Natural killer cell treated with Interleukin-12 subunit alpha and Interleukin-12 subunit beta and Interleukin-15 and Interleukin-18, amount 100 ng/mL, for 72 hours (primary cell): ENCODE data around the gene RALA. TPM values are rescaled to one million over a fixed set of nuclear protein-coding genes. Genes with fewer than 3 reads are reported as not detected.
"Not testable (repeated sequence)": the region's sequence is repeated elsewhere in the genome, so short reads cannot be mapped to it uniquely, and the experiment has no call there.

Source experiments
- ATAC-seq, 2 donors: fragments of 150-1000 bp; cut with Tn5 transposase in 1 of 2; sonication (Bioruptor Pico), chemical (Tn5 transposase) in 1 of 2; 2 replicates each; pipeline ENCODE4 v1.10.0; 2021
- DNase-seq: peaks from one replicate; pipeline ENCODE4 v3.0.0; 2022; ENCODE audit warnings: low spot score
- H3K27ac Mint-ChIP-seq, 2 donors: 1 replicate in 1 of 2; 2 replicates in 1 of 2; pipeline ENCODE4 v1.8.0; 2022; ENCODE audit warnings: mixed read lengths in 2 of 2, mild to moderate bottlenecking in 1 of 2, moderate library complexity in 1 of 2
- H3K27me3 Mint-ChIP-seq, 2 donors: 1 replicate in 1 of 2; 2 replicates in 1 of 2; pipeline ENCODE4 v1.8.0; 2022; ENCODE audit warnings: mixed read lengths in 2 of 2
- H3K36me3 Mint-ChIP-seq: one replicate; pipeline ENCODE4 v1.8.0; 2022; ENCODE audit warnings: mixed read lengths
- H3K4me1 Mint-ChIP-seq, 2 donors: 1 replicate in 1 of 2; 2 replicates in 1 of 2; pipeline ENCODE4 v1.8.0; 2022; ENCODE audit warnings: low read depth in 2 of 2, mixed read lengths in 2 of 2, mild to moderate bottlenecking in 1 of 2
- H3K4me3 Mint-ChIP-seq: one replicate; pipeline ENCODE4 v1.8.0; 2022; ENCODE audit warnings: mixed read lengths
- H3K9me3 Mint-ChIP-seq: 2 replicates; pipeline ENCODE4 v1.8.0; 2022; ENCODE audit warnings: mixed read lengths
- total RNA-seq, 2 donors: library from RNA; stranded (reverse); gene quantifications; one replicate each; pipeline ENCODE4 v1.2.3, GENCODE V29; 2022

RALA gene
- total RNA-seq, 2 donors from 2014 or later = 22.0 to 28.6 TPM

DNA sequence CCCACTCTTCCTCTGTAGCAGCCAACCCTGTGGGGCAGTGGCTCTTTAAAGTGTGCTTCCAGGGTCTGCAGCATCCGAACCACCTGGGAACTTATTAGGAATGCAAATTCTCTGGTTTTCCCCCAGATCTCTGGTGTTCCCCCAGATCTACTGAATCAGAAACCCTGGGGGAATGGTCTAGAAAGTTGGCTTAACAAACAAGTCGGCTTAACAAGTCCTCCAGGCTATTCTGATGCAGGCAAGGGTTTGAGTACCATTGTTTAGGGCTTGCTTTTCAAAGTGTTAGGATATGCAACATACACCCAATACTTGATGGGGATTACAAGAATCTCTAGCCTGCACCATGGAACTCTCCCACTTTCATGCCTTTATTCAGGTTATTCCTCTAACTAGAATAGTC lies 126.3 kb downstream of the RALA start:
- Mint-ChIP-seq H3K4me1 (peaks cover 10 to 19% of the 10 kb centered on the region in 2 donors), H3K27ac (no peak overlapping the region), H3K4me3 (no peak overlapping the region), H3K36me3 (peaks cover 4% of the 10 kb centered on the region), H3K27me3 (no peaks in the 10 kb centered on the region), H3K9me3 (no peaks in the 10 kb centered on the region)
- no peak for DNase-seq
- ATAC-seq = no peak

DNA sequence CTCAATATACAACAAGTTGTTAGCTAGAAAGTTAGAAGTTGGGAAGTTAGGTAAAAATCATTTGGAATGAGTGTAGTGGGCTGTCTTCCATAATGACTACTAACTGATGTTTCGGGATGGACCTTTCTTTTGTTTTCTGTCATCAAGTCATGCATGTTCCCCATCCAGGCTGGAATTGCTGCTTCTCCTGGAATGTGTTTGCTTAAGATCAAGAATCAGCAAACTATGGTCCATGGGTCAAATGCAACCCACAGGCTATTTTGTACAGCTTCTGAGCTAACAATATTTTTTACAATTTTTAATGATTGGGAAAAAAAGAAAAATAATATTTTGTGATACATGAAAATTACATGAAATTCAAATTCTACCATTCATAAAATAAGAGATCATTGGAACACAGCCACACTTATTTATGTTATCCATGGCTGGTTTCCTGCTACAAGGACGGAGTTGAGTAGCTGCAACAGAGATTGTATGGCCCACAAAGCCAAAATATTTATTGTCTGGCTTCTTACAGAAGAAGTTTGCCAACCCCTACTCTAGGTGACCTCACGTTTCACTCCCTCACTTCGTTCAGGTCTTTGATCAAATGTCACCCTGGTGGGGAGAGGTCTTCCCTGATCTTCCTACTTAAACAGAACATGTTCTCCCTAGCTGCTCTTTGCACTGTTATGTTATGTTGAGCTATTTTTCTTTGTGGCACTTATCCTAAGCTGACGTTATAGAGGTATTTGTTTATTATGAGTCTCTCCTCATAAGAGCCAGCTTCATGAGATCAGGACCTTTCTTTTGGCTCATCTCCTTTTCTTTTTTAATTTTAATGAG lies 127.1 kb downstream of the RALA start:
- Mint-ChIP-seq H3K4me1 (peaks cover 17 to 20% of the 10 kb centered on the region in 2 donors), H3K9me3 (no peaks in the 10 kb centered on the region), H3K4me3 (no peak overlapping the region), H3K27ac (no peak overlapping the region), H3K27me3 (no peaks in the 10 kb centered on the region), H3K36me3 (peaks cover 4% of the 10 kb centered on the region)
- DNase-seq (no peak), ATAC-seq (no peak)

DNA sequence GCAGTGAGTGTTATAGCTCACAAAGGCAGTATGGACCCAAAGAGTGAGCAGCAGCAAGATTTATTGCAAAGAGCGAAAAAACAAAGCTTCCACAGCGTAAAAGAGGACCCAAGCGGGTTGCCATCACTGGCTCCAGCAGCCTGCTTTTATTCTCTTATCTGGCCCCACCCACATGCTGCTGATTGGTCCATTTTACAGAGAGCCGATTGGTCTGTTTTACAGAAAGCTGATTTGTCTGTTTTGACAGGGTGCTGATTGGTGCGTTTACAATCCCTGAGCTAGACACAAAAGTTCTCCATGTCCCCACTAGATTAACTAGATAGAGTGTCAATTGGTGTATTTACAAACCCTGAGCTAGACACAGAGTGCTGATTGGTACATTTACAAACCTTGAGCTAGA lies 129.9 kb downstream of the RALA start:
- not testable (repeated sequence) for H3K27ac Mint-ChIP-seq, H3K27me3 Mint-ChIP-seq, H3K9me3 Mint-ChIP-seq, ATAC-seq, H3K36me3 Mint-ChIP-seq, DNase-seq, H3K4me3 Mint-ChIP-seq
- peaks cover 11 to 15% of the 10 kb centered on the region in 2 donors for H3K4me1 Mint-ChIP-seq

DNA sequence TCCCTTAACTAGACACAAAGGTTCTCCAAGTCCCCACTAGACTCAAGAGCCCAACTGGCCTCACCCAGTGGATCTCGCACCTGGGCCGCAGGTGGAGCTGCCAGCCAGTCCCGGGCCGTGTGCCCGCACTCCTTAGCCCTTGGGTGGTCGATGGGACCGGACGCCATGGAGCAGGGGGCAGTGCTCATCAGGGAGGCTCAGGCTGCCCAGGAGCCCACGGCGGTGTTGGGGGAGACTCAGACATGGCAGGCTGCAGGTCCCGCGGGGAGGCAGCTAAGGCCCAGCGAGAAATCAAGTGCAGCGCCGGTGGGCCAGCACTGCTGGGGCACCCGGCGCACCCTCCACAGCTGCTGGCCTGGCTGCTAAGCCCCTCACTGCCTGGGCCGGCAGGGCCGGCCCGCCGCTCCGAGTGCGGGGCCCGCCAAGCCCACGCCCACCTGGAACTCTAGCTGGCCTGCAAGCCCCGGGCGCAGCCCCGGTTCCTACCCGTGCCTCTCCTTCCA lies 130.5 kb downstream of the RALA start:
- no peak for ATAC-seq
- no peak for DNase-seq
- Mint-ChIP-seq H3K27ac (no peak overlapping the region), H3K9me3 (no peaks in the 10 kb centered on the region), H3K36me3 (peaks cover 4% of the 10 kb centered on the region), H3K27me3 (no peaks in the 10 kb centered on the region), H3K4me1 (peaks cover 11 to 15% of the 10 kb centered on the region in 2 donors), H3K4me3 (no peak overlapping the region)

DNA sequence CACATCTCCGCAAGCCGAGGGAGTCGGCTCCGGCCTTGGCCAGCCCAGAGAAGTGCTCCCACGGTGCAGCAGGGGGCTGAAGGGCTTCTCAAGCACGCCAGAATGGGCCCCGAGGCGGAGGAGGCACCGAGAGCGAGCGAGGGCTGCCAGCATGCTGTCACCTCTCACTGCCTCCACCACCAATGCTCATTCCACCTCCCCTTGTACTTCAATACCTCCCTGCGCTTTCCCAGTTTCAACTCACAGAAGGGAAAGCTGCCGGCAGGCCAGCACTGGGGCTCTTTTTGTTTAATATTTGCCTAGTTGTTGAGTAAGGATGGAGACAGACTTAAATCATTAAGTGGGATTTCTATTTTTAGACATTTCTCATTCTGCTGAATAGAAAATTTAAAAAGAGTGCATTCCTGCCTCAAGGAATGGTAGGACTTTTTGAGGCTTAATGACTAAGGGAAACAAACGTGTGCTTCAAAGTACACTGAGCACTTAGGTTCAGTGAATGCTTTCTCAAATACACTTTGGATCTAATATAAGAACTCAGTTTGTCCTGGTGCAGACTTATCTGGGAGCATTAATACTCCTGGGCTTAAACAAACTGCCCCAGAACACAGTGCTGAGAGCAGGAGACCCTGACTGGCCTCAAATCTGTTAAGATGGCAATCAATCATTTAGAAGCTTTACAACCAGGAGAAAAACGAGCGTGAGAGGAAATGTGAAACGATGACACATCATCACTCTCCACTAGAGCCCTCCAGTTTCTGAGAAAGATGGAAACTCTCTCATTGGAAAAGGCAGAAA lies 131.2 kb downstream of the RALA start:
- Mint-ChIP-seq H3K36me3 (peaks cover 4% of the 10 kb centered on the region), H3K9me3 (no peaks in the 10 kb centered on the region), H3K4me1 (peaks cover 10 to 11% of the 10 kb centered on the region in 2 donors), H3K4me3 (peak overlapping the region; percentile 41), H3K27ac (peak overlapping the region; percentile 36 to 53), H3K27me3 (no peaks in the 10 kb centered on the region)
- ATAC-seq = peak in 1 of 2 donors; percentile 61
- no peak for DNase-seq

DNA sequence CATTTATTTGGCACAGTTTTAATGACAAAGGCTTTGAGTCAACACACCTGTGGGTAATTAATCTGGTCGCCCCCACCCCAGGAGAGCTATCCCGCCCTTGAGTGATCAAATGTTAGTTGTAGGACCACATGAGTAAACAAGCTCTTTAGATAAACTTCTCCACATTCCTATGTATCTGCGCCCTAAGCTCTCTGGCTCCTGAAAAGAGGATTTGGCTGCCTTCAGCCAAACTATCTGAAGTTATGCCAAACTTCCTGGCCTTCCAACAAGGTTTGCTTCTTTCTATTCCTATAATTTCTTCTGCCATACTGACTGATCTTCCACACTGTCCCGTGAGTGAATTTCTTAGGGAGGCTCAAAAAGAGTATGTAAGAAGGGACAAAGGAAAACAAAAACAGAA lies 134.2 kb downstream of the RALA start:
- Mint-ChIP-seq H3K9me3 (no peaks in the 10 kb centered on the region), H3K36me3 (peaks cover 4% of the 10 kb centered on the region), H3K4me3 (no peak overlapping the region), H3K27ac (no peak overlapping the region), H3K4me1 (peaks cover 9 to 11% of the 10 kb centered on the region in 2 donors), H3K27me3 (no peaks in the 10 kb centered on the region)
- DNase-seq (no peak), ATAC-seq (no peak)

Other genes starting within 250 kb of the RALA start
- gene YAE1, start 57.2 kb upstream of the RALA start, total RNA-seq = 1 to 10 TPM; 7.1 to 9.0 TPM